GM19025 (cell line): ENCODE results near the gene C12orf57.

ENCODE experiments used
- ATAC-seq: cut with Tn5 transposase; IDR thresholded peaks from one replicate; pipeline ENCODE4 v1.9.1; 2021; ENCODE audit warnings: mild to moderate bottlenecking, low read depth, moderate library complexity; ENCODE audit not compliant: unreplicated experiment

Gene C12orf57

DNA sequence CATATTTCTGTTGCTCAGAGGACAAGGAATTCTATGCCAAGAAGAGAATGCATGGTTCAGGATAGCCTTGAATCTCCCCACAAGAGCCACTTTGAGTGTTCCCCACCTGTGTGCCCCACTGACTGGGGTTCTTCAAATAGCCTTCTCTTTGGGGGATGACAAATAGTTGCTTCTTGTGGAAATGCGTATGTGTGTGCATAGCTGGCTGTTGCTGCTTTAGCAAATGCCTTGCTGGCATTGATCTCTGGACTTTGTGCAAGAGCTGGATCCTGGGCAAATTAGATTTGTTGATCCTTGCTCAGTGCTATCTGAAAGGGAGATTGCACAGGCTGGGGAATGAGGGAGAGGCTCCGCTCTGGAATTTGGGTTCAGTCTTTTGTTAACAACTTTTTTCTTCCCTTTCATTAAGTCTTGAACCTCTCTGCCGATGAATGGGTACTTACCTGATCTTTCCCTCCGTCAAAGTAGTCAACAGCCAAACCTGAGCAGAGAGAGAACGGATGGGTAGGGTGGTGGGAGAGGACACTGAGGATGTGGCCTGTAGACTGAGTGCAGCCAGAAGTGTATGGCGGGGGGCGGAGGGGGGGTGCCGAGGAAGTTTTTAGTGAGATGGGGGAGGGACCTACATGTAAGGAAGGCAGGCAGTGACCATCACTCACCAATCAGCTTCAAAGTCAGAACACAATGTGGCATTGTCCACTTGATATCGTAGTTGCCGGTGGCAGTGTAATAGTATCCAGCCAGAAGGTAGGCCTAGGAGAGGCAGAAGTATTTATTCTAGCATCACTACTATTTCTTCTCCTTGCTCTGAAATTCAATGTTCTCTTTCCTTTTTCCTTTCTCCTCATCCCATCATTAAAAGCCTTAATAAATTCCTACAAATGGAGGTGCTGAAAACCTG lies 37.6 kb downstream of the C12orf57 start:
- no peak for ATAC-seq

DNA sequence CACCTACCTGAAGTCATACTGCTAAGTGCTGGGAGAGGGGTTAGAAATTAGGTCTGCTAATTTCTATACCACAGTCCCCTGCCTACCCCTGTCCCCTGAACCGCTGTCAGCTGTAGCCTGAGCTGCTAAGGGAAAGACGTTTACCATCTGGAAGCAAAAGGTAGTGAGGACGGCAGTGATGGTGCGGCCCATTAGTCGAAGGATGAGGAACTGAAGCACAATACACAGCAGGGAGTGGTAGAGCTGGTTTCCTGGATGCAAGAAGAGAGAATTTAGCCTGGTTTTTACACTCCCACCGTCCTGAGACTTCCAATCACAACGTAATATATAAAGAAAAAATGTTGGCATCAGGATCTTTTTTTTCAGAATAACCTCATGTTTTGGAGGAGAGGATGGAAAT lies 38.7 kb downstream of the C12orf57 start:
- ATAC-seq, result no peak

DNA sequence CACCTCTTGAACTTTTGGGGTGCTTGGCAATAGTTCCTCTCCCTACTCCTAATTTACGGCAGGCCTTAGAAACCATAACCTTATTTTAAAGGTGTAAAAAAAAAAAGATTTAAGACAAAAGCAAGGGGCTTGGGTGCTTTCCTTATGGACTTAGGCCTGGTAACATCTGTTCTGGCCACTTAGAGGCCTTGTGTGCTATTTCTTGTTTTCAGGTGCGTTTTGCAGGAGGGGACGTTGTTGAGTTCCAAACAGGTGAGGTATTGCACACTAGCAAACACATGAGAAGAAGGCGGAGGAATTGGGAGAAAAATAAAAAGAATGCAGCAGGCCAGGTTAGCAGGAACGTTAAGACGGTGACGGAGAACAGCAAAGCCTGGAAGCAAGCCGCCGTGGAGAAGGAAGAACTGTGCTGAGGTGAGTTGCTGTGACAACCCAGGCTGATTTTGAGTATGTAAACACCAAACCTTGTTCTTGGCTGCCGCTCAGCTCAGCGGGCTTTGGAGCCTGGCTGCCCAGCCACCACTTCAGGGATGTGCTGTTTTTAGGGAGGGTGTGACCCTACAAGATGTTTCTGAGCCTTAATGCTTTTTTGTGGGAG lies 44.2 kb downstream of the C12orf57 start:
- no peak for ATAC-seq
